Measurements from ENCODE around the gene GALNT2.

The GALNT2 gene

GRCh38 chr1:230267338-230268065 is 200.5 kb downstream of the GALNT2 start:
- no peak for DNase-seq

GRCh38 chr1:230268371-230269170 is 201.5 kb downstream of the GALNT2 start:
- no peak for DNase-seq

DNA sequence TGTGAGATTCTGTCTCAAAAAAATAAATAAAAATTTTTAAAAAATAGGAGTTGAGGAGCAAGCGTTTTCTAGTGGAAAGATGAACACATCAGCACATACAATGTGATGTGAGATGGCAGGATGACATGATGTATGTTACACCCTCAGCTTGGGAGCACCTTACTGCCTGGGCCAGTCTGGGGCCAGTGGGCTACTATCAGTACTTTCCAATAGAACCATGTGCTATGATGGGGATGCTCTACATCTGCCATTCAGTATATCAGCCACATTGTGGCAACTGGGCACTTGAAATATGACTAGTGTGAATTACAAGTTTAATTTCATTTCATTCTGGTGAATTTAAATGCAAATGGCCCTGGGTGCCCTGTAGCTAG is 203.1 kb downstream of the GALNT2 start:
- no peak for DNase-seq

- peak; percentile 55 for DNase-seq
Observed at GRCh38 chr1:230270559-230271281, 203.7 kb downstream of the GALNT2 start.

DNA sequence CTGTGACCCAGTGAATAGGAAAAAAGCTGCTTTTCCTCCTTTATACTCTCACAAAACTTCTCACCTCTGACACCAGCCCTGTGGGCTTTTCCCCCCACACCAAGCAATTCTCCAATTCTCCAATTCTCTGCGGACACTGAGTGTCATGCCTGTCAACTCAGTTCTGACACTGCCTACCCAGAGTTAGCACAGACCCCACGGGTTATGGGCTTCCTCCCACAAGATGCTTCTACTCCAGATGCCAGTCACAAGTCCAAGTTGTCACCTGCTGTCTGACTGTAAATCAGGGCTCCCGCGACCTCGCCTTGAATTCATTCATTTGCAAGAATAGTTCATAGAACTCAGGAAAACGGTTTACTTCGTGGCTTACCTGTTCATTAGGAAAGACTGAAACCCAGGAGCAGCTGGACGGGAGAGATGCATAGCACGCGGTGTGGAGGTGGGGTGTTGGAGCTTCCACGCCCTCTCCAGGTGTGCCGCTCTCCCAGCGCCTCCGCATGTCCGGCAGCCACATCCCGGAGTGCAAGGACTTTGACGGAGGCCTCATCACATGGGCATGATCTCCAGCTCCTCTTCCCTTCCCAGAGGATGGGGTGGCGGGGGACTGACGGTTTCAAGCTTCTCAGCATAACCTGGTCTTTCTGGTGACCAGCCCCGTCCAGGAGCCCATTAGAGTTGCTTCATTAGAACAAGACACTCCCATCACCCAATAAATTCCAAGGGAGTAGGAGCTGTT is 204.4 kb downstream of the GALNT2 start:
- DNase-seq: no peak

- DNase-seq: no peak
Observed at GRCh38 chr1:230272557-230272956, 205.5 kb downstream of the GALNT2 start.

DNA sequence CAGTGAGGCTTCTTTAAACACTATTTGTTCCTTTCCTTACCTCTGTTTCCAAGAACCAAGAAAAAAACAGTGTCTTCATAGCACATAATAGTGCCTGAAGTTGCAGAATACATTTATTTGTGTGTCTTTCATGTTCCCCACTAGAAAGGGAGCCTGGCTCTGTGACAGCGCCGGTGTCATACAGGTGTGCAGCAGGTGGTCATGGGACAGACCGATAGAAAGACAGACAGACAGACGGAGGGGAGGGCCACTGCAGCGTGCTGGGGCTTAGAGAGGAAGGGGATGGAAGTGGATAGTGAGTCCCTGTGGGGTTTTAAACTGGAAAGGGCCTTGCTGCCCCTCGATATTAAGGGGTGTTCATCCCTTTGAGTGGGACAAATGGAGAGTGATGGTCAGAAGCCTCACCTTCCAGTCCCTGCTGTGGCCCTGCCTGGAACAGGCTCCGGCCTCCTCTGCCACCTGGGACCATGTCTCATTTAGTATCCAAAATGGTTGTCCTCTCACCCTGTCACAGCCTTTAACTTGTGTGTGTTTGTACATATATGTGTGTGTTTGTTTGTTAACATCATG is 206.2 kb downstream of the GALNT2 start:
- no peak for DNase-seq

DNA sequence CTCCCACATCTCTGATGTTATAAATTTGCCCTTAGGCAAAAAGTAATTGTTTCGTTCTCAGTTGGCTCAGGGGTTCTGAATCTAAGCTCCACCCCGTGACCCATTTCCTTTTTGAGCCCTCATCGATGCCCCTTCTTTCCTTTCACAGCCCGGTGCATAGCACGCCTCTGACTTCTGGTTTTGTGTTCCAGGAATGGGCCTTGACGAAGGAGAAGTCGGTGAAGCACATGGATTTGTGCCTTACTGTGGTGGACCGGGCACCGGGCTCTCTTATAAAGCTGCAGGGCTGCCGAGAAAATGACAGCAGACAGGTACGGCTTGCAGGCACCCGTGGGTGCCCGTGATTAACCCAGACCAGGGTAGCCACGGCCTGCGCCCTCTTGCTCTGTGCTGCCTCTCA is 207.2 kb downstream of the GALNT2 start:
- DNase-seq: no peak

GRCh38 chr1:230276401-230276800 is 209.4 kb downstream of the GALNT2 start:
- DNase-seq: no peak

- DNase-seq: no peak
Observed at GRCh38 chr1:230277201-230278025, 210.4 kb downstream of the GALNT2 start.

GRCh38 chr1:230278376-230278775 is 211.3 kb downstream of the GALNT2 start:
- DNase-seq: no peak

- DNase-seq: no peak
Observed at GRCh38 chr1:230278871-230279582, 212.0 kb downstream of the GALNT2 start.

DNA sequence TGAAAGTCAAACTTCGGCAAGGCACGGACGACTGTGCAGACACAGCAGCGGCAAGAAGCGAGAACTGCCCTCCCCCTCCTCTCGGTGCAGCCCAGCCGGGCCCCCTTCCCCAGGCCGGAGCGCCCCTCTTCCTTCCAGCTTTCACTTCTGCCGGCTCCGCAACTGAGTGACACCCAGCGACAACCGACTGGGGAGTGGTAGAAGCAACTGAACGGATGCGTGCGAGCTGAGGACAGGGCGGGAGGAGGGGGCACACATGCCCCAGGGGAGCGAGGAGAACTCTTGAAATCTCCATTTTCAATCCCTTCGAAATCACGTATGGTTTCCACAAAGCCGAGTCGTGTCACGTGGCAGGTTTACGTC is 212.5 kb downstream of the GALNT2 start:
- DNase-seq: no peak

- DNase-seq: no peak
Observed at GRCh38 chr1:230280054-230280795, 213.2 kb downstream of the GALNT2 start.

DNA sequence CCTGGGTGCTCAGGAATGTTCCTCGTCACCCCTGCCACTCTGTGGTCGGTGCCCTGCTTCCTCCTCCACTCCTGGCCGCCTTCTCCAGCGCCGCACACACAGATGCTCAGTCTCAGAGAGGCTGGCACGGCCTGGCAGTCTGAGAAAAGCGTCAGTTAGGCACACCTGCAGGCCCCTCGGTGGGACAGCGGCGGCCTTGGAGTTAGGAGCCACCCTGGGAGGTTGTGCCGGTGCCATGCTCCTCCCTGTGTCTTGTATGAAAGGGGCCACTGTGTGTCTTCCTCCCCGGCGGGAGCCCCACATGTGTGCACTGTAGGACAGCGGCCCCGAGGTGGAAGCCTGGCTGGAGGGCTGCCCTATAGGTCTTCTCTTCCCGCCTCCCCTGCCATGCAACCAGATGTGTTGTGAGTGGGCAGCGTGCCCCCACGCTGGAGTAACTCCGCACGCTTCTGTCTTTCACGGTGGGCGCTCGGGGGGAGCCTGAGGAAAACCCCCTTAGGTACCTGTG is 213.9 kb downstream of the GALNT2 start:
- no peak for DNase-seq

DNA sequence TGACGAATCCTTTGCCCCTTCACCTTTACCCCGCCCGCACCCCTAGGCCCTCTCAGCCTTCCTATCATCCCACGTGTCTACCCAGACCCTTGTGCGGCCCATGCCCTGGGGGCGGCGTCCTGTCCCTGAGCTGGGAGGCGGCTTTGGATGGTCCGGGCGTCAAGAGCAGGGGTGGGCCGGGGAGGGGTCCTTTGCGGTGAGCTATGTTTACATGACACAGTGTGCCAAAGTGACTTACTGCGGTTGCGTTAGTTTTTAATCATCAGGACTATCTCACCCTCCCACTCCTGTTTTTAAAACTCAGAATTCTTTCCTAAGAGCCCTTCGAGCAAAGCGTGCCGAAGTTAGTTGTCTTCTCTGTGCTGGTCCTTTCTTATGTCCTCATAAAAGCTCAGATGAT is 214.5 kb downstream of the GALNT2 start:
- DNase-seq: no peak

DNA sequence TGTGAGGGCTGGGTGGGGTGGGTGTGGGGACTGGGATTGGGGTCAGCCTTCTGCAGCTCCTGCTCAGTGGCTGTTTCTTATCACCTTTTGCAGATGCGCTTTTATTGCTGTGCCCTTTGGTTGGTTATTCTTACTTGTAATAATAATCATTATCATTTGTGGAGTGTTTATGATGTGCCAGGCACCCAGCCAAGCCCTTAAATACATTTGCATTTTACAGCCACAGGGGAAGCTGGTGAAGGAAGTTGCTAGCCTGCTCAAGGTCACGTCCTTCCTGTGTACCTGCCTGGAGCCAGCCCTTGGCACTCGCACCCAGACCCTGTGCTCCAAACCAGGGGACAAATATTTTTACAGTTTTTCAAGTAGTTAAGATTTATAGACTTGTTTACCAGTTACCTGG is 215.1 kb downstream of the GALNT2 start:
- DNase-seq: no peak

DNA sequence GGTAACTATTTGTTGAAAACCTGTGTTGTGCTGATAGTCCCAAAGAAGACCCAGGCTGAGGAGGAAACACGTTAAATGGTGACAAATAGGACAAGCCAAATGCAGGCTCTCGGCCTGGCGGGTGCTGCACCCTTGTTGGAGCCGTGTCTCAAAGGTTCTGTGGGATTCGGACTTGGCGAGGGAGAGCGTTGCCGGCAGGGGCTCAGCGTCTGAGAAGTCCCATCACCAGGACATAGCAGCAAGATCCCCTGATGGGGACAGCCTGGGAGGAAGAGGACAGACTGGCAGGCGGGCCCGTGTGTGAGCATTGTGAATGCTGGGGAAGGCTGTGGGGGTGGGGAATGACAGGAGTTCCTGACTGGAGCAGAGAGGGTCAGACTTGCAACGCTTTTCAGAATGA is 216.6 kb downstream of the GALNT2 start:
- no peak for DNase-seq

DNA sequence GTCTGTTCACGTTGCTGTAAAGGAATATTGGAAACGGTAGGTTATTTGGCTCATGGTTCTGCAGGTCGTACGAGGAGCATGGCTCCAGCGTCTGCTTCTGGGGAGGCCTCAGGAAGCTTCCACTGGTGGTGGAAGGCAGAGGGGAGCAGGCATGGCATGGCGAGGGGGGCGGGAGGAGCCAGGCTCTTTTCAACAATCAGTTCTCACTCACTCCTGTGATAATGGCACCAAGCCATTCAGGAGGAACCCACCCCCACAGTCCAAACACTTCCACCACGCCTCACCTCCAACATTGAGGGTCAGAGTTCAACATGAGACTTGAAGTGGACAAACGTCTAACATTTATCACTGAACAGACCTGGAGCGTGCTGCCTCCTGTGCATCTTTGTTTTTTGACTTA is 217.9 kb downstream of the GALNT2 start:
- no peak for DNase-seq

GRCh38 chr1:230285351-230285750 is 218.3 kb downstream of the GALNT2 start:
- no peak for DNase-seq
